OCI-LY1 (cell line): ENCODE data around the gene PTPN2.

Experiments
- H2AFZ ChIP-seq: fragments of 200-600 bp; sonication (generic), shearing (Covaris generic); 2 replicates; pipeline ENCODE4 v1.6.0; 2014; ENCODE audit warnings: antibody characterized with exemption, mild to moderate bottlenecking, low read length
- H3F3A ChIP-seq: fragments of 200-600 bp; sonication (generic), shearing (Covaris generic); 2 replicates; pipeline ENCODE4 v1.6.0; 2014; ENCODE audit warnings: mild to moderate bottlenecking, antibody characterized with exemption, low read length, moderate library complexity; ENCODE audit not compliant: insufficient read depth
- H3K27ac ChIP-seq: fragments of 200-600 bp; sonication (generic); 2 replicates; pipeline ENCODE4 v1.5.1; 2014; ENCODE audit warnings: low read length, mixed run types, mild to moderate bottlenecking, low read depth; ENCODE audit not compliant: poor library complexity, severe bottlenecking
- H3K27me3 ChIP-seq: fragments of 200-600 bp; sonication (generic); 2 replicates; pipeline ENCODE4 v1.6.0; 2014; ENCODE audit warnings: antibody characterized with exemption, mild to moderate bottlenecking, low read length, moderate library complexity; ENCODE audit not compliant: insufficient read depth
- H3K36me3 ChIP-seq: fragments of 200-600 bp; sonication (generic); 2 replicates; pipeline ENCODE4 v1.6.1; 2014; ENCODE audit warnings: mild to moderate bottlenecking, antibody characterized with exemption, low read length, moderate library complexity, mixed read lengths; ENCODE audit not compliant: insufficient read depth
- H3K4me1 ChIP-seq: fragments of 200-600 bp; sonication (generic); 2 replicates; pipeline ENCODE4 v1.5.1; 2014; ENCODE audit warnings: mild to moderate bottlenecking, low read length, moderate library complexity; ENCODE audit not compliant: insufficient read depth, severe bottlenecking
- H3K4me2 ChIP-seq: fragments of 200-600 bp; sonication (generic), shearing (Covaris generic); 2 replicates; pipeline ENCODE4 v1.6.1; 2014; ENCODE audit warnings: low read length
- H3K4me3 ChIP-seq: fragments of 200-600 bp; sonication (generic); 2 replicates; pipeline ENCODE4 v1.5.1; 2014; ENCODE audit warnings: low read length, low read depth, mild to moderate bottlenecking, mixed read lengths; ENCODE audit not compliant: poor library complexity, severe bottlenecking
- H3K79me2 ChIP-seq: fragments of 200-600 bp; shearing (Covaris generic); 2 replicates; pipeline ENCODE4 v1.6.1; 2016; ENCODE audit warnings: mixed run types, low read length, mixed read lengths; ENCODE audit not compliant: insufficient read depth
- H3K9ac ChIP-seq: fragments of 200-600 bp; sonication (generic), shearing (Covaris generic); 2 replicates; pipeline ENCODE4 v1.6.1; 2014; ENCODE audit warnings: mild to moderate bottlenecking, low read length, mixed read lengths
- H3K9me2 ChIP-seq: fragments of 200-600 bp; sonication (generic), shearing (Covaris generic); 2 replicates; pipeline ENCODE4 v1.6.1; 2014; ENCODE audit warnings: low read depth, mild to moderate bottlenecking, low read length, mixed read lengths
- H3K9me3 ChIP-seq: fragments of 200-600 bp; shearing (Covaris generic); 2 replicates; pipeline ENCODE4 v1.6.1; 2014; ENCODE audit warnings: low read length, mixed read lengths
- H4K20me1 ChIP-seq: fragments of 200-600 bp; sonication (generic), shearing (Covaris generic); 2 replicates; pipeline ENCODE4 v1.6.0; 2016; ENCODE audit warnings: mild to moderate bottlenecking, low read length; ENCODE audit not compliant: insufficient read depth
- EZH2 ChIP-seq: fragments of 200-600 bp; sonication (generic), shearing (Covaris generic); IDR thresholded peaks from 2 replicates; pipeline ENCODE4 v1.8.0; 2017; ENCODE audit warnings: borderline replicate concordance, mixed run types, mild to moderate bottlenecking, antibody characterized with exemption, low read length, moderate library complexity, mixed read lengths
- TF ChIP-seq, protein P1 (sequence below): fragments of 200-600 bp; sonication (generic), shearing (Covaris generic); IDR thresholded peaks from 2 replicates; pipeline ENCODE4 v1.5.1; 2017; ENCODE audit warnings: mild to moderate bottlenecking, antibody characterized with exemption, low read length, moderate library complexity, mixed read lengths

The PTPN2 gene

DNA sequence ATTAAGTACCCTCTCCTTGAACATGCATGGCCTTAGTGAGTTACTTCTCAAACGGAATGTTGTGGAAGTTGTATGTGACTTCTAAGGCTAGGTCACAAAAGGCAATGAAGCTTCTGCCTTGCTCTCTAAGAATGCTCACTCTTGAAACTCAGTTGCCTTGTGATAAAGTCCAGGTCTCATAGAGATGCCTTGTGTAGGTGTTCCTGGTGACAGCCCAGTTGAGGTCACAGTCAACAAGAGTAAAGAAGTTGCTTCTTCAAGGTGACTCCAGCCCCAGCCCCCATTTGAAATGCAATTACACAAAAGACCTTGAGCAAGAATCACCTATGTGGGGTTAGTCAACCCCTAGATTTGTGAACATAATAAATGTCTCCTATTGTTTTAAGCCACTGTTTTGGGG is 35.6 kb downstream of the PTPN2 start:
- H4K20me1 ChIP-seq = no peaks in the 10 kb centered on the region
- H3F3A ChIP-seq = no peaks in the 10 kb centered on the region
- peaks cover 4% of the 10 kb centered on the region for H3K4me1 ChIP-seq
- no peak overlapping the region for H3K9ac ChIP-seq
- H3K27ac ChIP-seq = no peak overlapping the region
- H3K36me3 ChIP-seq = peaks cover 30% of the 10 kb centered on the region
- TF ChIP-seq, protein P1, sequence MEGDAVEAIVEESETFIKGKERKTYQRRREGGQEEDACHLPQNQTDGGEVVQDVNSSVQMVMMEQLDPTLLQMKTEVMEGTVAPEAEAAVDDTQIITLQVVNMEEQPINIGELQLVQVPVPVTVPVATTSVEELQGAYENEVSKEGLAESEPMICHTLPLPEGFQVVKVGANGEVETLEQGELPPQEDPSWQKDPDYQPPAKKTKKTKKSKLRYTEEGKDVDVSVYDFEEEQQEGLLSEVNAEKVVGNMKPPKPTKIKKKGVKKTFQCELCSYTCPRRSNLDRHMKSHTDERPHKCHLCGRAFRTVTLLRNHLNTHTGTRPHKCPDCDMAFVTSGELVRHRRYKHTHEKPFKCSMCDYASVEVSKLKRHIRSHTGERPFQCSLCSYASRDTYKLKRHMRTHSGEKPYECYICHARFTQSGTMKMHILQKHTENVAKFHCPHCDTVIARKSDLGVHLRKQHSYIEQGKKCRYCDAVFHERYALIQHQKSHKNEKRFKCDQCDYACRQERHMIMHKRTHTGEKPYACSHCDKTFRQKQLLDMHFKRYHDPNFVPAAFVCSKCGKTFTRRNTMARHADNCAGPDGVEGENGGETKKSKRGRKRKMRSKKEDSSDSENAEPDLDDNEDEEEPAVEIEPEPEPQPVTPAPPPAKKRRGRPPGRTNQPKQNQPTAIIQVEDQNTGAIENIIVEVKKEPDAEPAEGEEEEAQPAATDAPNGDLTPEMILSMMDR = no peak
- TF ChIP-seq EZH2 = no peak
- H2AFZ ChIP-seq = no peak overlapping the region
- no peaks in the 10 kb centered on the region for H3K9me3 ChIP-seq
- no peaks in the 10 kb centered on the region for H3K27me3 ChIP-seq
- H3K9me2 ChIP-seq = no peaks in the 10 kb centered on the region
- no peaks in the 10 kb centered on the region for H3K79me2 ChIP-seq
- no peak overlapping the region for H3K4me3 ChIP-seq
- H3K4me2 ChIP-seq = no peak overlapping the region

DNA sequence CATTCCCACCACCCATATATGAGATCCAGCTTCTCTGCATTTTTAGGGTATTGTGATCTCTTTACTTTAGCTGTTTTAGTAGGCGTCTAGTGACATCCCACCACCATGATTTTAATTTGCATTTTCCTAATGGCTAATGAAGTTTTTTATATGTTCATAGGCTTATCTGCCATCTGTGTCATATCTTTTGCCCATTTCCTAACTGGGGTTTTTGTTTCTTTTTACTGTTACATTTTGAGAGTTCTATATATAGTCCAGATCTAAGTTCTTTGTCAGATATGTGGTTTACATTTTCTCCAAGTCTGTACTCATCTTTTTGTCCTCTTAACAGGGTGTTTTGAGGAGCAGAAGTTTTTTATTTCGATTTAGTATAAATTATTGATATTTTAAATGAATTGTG is 39.6 kb downstream of the PTPN2 start:
- H3K4me2 ChIP-seq = no peak overlapping the region
- no peaks in the 10 kb centered on the region for H3K9me2 ChIP-seq
- no peaks in the 10 kb centered on the region for H3F3A ChIP-seq
- H3K79me2 ChIP-seq = peaks cover under 1% of the 10 kb centered on the region; the same call in 1 of the 2 replicates
- H3K36me3 ChIP-seq = peaks cover 25% of the 10 kb centered on the region
- H3K4me3 ChIP-seq = no peak overlapping the region
- H3K27me3 ChIP-seq = no peaks in the 10 kb centered on the region
- peaks cover 17% of the 10 kb centered on the region for H3K4me1 ChIP-seq
- no peak for TF ChIP-seq EZH2
- TF ChIP-seq, protein P1 = no peak
- no peak overlapping the region for H3K27ac ChIP-seq
- H2AFZ ChIP-seq = no peak overlapping the region
- no peak overlapping the region for H3K9ac ChIP-seq
- no peaks in the 10 kb centered on the region for H3K9me3 ChIP-seq
- no peaks in the 10 kb centered on the region for H4K20me1 ChIP-seq

DNA sequence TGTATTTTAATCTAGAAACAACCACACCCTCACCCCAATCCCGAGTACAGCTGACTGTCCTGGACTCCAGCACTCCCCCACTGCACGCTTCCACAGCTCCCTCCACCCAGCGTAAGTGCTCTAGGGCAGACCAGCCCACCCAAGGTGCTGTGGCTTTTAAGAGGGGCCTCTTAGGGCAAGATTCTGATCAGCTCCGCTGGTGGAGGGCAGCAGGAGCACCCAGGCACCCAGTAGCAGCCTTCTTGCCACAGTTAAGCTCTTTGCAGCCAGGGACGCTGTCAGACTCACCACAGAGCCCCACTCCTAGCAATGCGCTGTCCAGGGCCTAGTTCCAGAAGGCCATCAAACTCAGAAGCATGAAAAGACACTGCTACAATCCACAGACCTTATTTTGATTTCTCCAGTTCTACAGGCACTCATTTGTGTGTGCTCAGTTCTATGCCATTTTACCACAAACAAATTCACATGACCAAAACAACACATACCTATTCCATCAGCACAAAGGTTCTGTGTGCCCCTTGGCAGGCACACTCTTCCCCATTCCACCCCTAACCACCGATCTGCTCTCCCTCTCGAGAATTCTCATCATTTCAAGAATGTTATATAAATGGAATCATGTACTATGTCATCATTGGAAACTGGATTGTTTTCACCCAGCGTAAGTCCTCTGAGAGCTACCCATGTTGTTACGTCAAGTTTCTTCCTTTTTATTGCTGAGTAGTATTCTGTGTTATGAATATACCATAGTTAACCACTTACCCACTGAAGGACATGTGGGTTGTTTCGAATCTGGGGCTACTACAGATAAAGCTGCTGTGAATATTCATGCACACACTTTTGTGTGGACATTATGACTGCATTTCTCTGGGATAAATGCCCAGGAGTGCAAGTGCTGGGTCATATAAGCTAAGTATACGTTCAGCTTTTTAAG is 40.4 kb downstream of the PTPN2 start:
- H3F3A ChIP-seq = no peaks in the 10 kb centered on the region
- no peak overlapping the region for H2AFZ ChIP-seq
- no peak overlapping the region for H3K9ac ChIP-seq
- H3K27ac ChIP-seq = no peak overlapping the region
- peaks cover 23% of the 10 kb centered on the region for H3K4me1 ChIP-seq
- H3K4me3 ChIP-seq = no peak overlapping the region
- H3K79me2 ChIP-seq = peaks cover 4% of the 10 kb centered on the region
- no peak overlapping the region for H3K4me2 ChIP-seq
- H3K9me3 ChIP-seq = no peaks in the 10 kb centered on the region
- H3K27me3 ChIP-seq = no peaks in the 10 kb centered on the region
- TF ChIP-seq, protein P1 = no peak
- no peak for TF ChIP-seq EZH2
- peaks cover 21% of the 10 kb centered on the region for H3K36me3 ChIP-seq
- no peaks in the 10 kb centered on the region for H3K9me2 ChIP-seq
- no peaks in the 10 kb centered on the region for H4K20me1 ChIP-seq
